GM12874 (cell line): ENCODE data around the gene ABL1.

Experiments used
- CTCF ChIP-seq: IDR thresholded peaks from 2 replicates; pipeline ENCODE4 v1.5.1; 2011; ENCODE audit warnings: low read depth, mild to moderate bottlenecking, control low read depth, low read length, moderate library complexity; ENCODE audit not compliant: insufficient read depth

Gene ABL1

DNA sequence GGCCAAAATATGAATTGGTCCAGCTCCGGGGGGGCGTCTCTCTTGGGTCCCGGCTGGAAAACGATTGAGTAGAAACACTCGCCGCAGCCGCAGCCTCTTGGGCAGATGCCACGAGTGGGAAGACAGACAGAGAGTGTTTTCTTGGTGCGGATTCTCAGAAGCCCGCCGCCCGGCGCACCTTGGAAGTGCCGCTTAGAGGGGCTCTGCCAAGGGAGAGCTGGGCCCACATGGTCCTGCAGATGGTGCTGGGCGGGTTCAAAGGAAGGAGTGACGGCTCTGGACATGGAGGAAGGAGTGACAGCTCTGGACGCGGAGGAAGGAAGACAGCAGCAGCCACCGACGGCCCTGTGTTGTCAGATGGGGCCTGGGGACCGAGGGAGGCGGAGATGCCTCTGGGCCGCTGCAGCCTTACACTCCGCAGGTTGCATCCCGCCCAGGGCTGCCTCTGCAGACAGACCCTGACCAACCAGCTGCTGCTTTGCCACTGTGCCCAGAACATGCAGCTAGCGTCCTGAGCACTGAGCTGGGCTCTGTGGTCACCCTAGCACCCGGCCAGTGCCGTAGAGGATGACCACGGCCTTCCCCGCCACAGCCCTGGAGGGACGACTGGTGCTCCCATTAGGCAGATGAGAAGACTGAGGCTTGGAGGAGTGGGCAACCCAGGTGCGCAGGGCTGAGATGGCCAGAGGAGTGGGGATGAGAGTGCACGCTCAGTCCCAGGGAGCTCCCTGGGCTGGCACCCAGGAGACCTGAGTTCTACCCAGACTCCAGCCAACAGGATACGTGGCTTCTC, 82.3 kb downstream of the ABL1 start:
- no peak for TF ChIP-seq CTCF

GRCh38 chr9:130918101-130918825, 83.2 kb downstream of the ABL1 start:
- no peak for TF ChIP-seq CTCF

DNA sequence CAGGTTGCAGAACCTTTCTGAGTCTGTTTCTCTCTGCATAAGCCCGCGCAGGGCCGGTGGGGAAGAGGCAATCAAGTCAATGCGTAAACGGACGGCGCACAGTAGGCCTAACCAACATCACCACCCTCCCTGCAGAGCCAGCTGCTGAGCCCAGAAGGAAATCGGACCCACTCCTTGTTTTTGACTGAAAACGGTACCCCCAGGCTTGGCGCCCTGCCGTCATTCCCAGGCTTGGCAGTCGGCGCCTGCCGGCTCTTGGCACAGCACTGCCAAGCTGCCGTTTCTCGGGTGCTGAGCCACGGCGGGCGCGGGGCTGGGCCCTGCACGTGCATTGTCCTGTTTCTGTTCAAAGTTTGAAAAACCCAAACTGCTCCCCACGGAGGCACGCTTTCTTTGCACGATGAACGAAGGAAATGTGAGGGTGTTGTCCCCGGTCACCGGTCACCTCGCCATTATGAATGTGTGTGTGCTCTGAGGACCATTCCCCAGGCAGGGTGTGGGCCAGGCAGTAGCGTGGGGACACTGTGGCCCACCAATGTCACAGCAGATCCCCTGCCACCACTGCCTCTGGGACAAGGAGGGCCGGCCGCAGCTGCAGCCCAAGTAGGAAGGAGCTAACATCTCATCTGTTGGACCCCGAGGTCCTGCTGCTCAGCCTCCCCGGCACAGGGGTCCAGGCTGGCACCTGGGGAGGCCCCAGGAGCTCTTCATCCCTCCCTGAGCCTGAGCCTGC, 83.9 kb downstream of the ABL1 start:
- no peak for TF ChIP-seq CTCF

DNA sequence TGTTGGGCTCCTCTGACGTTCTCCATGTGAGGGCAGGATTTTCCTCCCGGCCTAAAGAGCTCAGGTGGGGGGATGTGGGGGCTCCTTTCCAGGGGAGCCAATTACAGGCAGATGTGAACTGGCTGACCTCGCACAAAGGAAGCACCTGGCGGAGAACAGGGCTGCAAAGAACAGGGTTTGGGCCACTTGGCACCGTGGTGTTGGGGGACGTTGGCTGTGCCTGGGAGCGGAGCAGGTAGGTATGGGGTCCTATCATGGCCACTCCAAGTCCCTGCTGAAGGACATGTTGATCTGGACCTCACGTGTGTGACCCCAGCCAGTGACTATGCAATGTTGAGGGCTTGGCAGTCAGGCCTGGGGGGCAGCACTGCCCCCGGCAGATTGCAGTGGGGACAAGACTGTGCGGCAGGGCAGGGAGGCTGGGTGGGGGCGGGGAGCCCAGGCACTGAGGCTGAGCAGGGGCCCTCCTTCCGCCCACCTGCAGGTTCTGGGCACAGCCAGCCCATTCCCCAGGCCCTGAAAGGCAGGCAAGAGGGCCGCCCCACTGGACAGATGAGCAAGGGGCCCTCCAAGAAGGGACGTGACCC, 84.6 kb downstream of the ABL1 start:
- TF ChIP-seq CTCF, result no peak

DNA sequence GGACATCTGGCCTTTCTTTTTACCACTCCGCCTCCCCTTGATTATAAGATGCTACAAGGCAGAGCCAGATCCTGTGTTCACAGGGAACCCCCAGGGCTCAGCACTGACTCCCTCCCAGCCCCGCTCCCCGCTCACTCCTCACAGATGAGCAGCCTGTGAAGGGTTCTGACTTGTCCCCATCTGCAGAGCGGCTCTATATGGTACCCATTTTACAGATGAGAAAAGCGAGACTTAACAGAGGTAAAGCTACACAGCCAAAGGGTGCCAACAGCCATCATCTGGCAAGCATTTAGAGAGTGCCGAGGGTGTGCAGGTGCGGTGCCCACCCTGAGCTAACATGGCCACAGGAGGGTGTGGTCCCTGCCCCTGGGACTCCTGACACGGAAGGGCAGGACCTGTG, 85.2 kb downstream of the ABL1 start:
- no peak for TF ChIP-seq CTCF

DNA sequence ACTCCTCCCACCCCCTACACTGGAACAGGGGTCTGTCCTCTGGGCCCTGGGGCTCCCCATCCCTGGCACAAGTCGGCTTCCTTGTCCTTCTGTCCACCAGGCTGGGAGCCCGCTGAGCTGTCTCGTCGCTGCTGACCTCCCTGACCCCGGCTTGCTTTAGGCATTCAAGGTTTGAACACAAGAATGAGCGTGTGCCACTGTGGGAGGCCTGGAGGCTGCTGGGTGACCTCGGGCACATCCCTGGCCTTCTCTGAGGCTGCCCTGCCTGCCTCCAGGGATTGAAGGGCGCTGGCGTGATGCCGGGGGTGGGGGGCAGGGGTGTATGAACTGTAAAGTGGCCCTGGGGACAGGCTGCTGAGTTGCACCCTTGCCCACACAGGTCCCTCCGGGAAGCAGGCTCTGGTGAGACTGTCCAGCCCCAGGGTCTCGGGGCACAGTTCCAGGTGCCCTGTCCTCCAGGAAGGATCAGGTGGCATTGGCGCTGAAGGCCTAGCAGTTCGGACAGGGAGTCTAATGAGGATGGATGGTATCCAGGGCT, 85.8 kb downstream of the ABL1 start:
- no peak for TF ChIP-seq CTCF
